HCT116 (cell line): ENCODE measurements around the gene UQCRC1. TPM values are rescaled to one million over a fixed set of nuclear protein-coding genes. Genes with fewer than 3 reads are reported as not detected.

Experiments
- ATAC-seq: fragments of 200-7000 bp; cut with Tn5 transposase; 2 replicates; pipeline ENCODE4 v1.9.1; 2020; ENCODE audit warnings: mild to moderate bottlenecking, moderate library complexity
- BruUV-seq: library from RNA; stranded (reverse); fragments of 400-500 nt; replicated peaks from 2 replicates; lab custom pipeline; 2021; lab: Mats Ljungman, UMichigan
- CTCF ChIA-PET: fragments of 300-600 bp; sonication (Branson Sonifier 250); formaldehyde crosslinking; loops from one replicate; lab custom pipeline; 2021; ENCODE audit warnings: antibody characterized with exemption; lab: Charles Lee
- POLR2A ChIA-PET: fragments of 300-600, 350-600 bp; sonication (Branson Sonifier 250); formaldehyde crosslinking; loops from one replicate; lab custom pipeline; 2021; ENCODE audit warnings: antibody characterized with exemption; lab: Charles Lee
- RAD21 ChIA-PET, 2 experiments: fragments of 300-600 bp; sonication (Branson Sonifier 250); formaldehyde crosslinking; loops; one replicate each; lab custom pipeline; 2023; ENCODE audit warnings: low total read pairs in 2 of 2; ENCODE audit not compliant: uncharacterized antibody in 2 of 2, unreplicated experiment in 2 of 2, low non-redundant PET in 1 of 2; lab: Charles Lee
- DNase-seq: peaks from one replicate; pipeline ENCODE4 v3.0.0-alpha.2; 2010; ENCODE audit warnings: low read depth, low spot score
- H2AFZ ChIP-seq: fragments of 200-600 bp; shearing (Covaris generic), sonication (generic); 2 replicates; pipeline ENCODE4 v1.6.1; 2017; ENCODE audit warnings: low read depth, mixed run types, mixed read lengths, antibody characterized with exemption, low read length; ENCODE audit not compliant: poor library complexity, severe bottlenecking
- H3K27ac ChIP-seq: 2 replicates; pipeline ENCODE4 v1.5.1; 2012; ENCODE audit warnings: low read depth, low read length
- H3K27me3 ChIP-seq: fragments of 200-600 bp; sonication (generic); 2 replicates; pipeline ENCODE4 v1.6.1; 2016; ENCODE audit warnings: mixed run types, low read length, mixed read lengths; ENCODE audit not compliant: insufficient read depth
- H3K36me3 ChIP-seq, 2 experiments: fragments of 200-500 bp in 1 of 2; fragments of 200-600 bp in 1 of 2; sonication (Bioruptor generic) in 1 of 2; sonication (generic) in 1 of 2; 2 replicates each; pipeline versions ENCODE4 v1.5.1 to v1.6.1; 2014 to 2016; ENCODE audit warnings: low read length in 2 of 2, inconsistent platforms in 1 of 2, mixed read lengths in 1 of 2, mixed run types in 1 of 2; ENCODE audit not compliant: insufficient read depth in 2 of 2, control insufficient read depth in 1 of 2
- H3K4me1 ChIP-seq, 2 experiments: fragments of 200-600 bp in 1 of 2; sonication (generic) in 1 of 2; 2 replicates each; pipeline versions ENCODE4 v1.5.1 to v1.6.1; 2012 to 2017; ENCODE audit warnings: low read length in 2 of 2, inconsistent platforms in 1 of 2, mild to moderate bottlenecking in 1 of 2, mixed read lengths in 1 of 2, mixed run types in 1 of 2, moderate library complexity in 1 of 2; ENCODE audit not compliant: insufficient read depth in 2 of 2, control insufficient read depth in 1 of 2
- H3K4me2 ChIP-seq: fragments of 200-600 bp; sonication (generic); 2 replicates; pipeline ENCODE4 v1.6.1; 2017; ENCODE audit warnings: mixed run types, low read length, mixed read lengths
- H3K4me3 ChIP-seq, 2 experiments: fragments of 200-600 bp in 1 of 2; sonication (generic) in 1 of 2; replicated peaks in 1 of 2; 2 replicates each; pipeline ENCODE4 v1.5.1; 2011 to 2016; ENCODE audit warnings: low read length in 2 of 2, control low read depth in 1 of 2, low read depth in 1 of 2, mild to moderate bottlenecking in 1 of 2, mixed read lengths in 1 of 2, mixed run types in 1 of 2
- H3K79me2 ChIP-seq: fragments of 200-600 bp; sonication (generic); 2 replicates; pipeline ENCODE4 v1.6.1; 2017; ENCODE audit warnings: mild to moderate bottlenecking, mixed run types, low read length, moderate library complexity, mixed read lengths; ENCODE audit not compliant: insufficient read depth
- H3K9ac ChIP-seq: fragments of 200-600 bp; sonication (generic); 2 replicates; pipeline ENCODE4 v1.6.1; 2016; ENCODE audit warnings: low read length, mixed read lengths
- H3K9me2 ChIP-seq: fragments of 200-600 bp; sonication (generic), shearing (Covaris generic); 2 replicates; pipeline ENCODE4 v1.6.1; 2017; ENCODE audit warnings: mixed run types, mild to moderate bottlenecking, moderate library complexity; ENCODE audit not compliant: insufficient read depth
- H3K9me3 ChIP-seq, 2 experiments: fragments of 200-500 bp in 1 of 2; fragments of 200-600 bp in 1 of 2; sonication (Bioruptor generic) in 1 of 2; sonication (generic) in 1 of 2; 2 replicates each; pipeline ENCODE4 v1.6.1; 2014 to 2017; ENCODE audit warnings: low read length in 2 of 2, mixed read lengths in 2 of 2, inconsistent platforms in 1 of 2, low read depth in 1 of 2, mild to moderate bottlenecking in 1 of 2, mixed run types in 1 of 2, moderate library complexity in 1 of 2; ENCODE audit not compliant: control insufficient read depth in 1 of 2, insufficient read depth in 1 of 2
- H4K20me1 ChIP-seq: fragments of 200-600 bp; sonication (generic), shearing (Covaris generic); 2 replicates; pipeline ENCODE4 v1.6.1; 2017; ENCODE audit warnings: mixed run types, mild to moderate bottlenecking, moderate library complexity; ENCODE audit not compliant: insufficient read depth
- EGR1 ChIP-seq: IDR thresholded peaks from 2 replicates; pipeline ENCODE4 v1.6.1; 2012; ENCODE audit warnings: low read depth
- EZH2 ChIP-seq: fragments of 200-600 bp; sonication (generic); IDR thresholded peaks from 2 replicates; pipeline ENCODE4 v1.6.1; 2017; ENCODE audit warnings: antibody characterized with exemption, mixed run types
- EZH2phosphoT487 ChIP-seq: fragments of 200-600 bp; IDR thresholded peaks from 2 replicates; pipeline ENCODE4 v1.6.1; 2018; ENCODE audit warnings: antibody characterized with exemption, borderline replicate concordance
- JUND ChIP-seq: IDR thresholded peaks from 2 replicates; pipeline ENCODE4 v1.6.1; 2012
- POLR2A ChIP-seq: IDR thresholded peaks from 2 replicates; pipeline ENCODE4 v1.7.0; 2011; ENCODE audit warnings: borderline replicate concordance; ENCODE audit not compliant: insufficient read depth, insufficient read length; ENCODE audit errors: extremely low read depth
- POLR2AphosphoS5 ChIP-seq: IDR thresholded peaks from 2 replicates; pipeline ENCODE4 v1.6.1; 2011; ENCODE audit warnings: mild to moderate bottlenecking, low read depth, low read length, moderate library complexity
- SP1 ChIP-seq: IDR thresholded peaks from 2 replicates; pipeline ENCODE4 v1.6.1; 2012; ENCODE audit warnings: low read depth
- SRF ChIP-seq: IDR thresholded peaks from 2 replicates; pipeline ENCODE4 v1.6.1; 2012; ENCODE audit warnings: low read depth
- ZFX ChIP-seq: fragments of 450-650 bp; IDR thresholded peaks from 2 replicates; pipeline ENCODE4 v1.6.1; 2017
- ZNF274 ChIP-seq: fragments of 200-500 bp; sonication (Bioruptor generic); IDR thresholded peaks from 2 replicates; pipeline ENCODE4 v1.6.1; 2014; ENCODE audit warnings: mild to moderate bottlenecking, low read depth, low read length, inconsistent platforms
- intact Hi-C: fragments of 100-400 bp; cut with micrococcal nuclease; formaldehyde crosslinking; loops from 2 replicates; pipeline ENCODE4 v1.10.0; 2022
- total RNA-seq: library from RNA; stranded (reverse); gene quantifications from one replicate; pipeline ENCODE4 v1.2.1, GENCODE V29; 2021; ENCODE audit not compliant: unreplicated experiment
- TF ChIP-seq, protein P1 (sequence below), 3 experiments: fragments of 200-600 bp in 1 of 3; sonication (generic) in 1 of 3; IDR thresholded peaks in 2 of 3; conservative IDR thresholded peaks in 1 of 3; 2 replicates each; pipeline ENCODE4 v1.5.1; 2012 to 2017; ENCODE audit warnings: low read depth in 2 of 3, low read length in 2 of 3, antibody characterized with exemption in 1 of 3, borderline replicate concordance in 1 of 3, control low read depth in 1 of 3, mild to moderate bottlenecking in 1 of 3, mixed read lengths in 1 of 3, mixed run types in 1 of 3, moderate library complexity in 1 of 3; ENCODE audit not compliant: insufficient read depth in 1 of 3
- TF ChIP-seq, protein P2 (sequence below): IDR thresholded peaks from 2 replicates; pipeline ENCODE4 v1.6.1; 2011; ENCODE audit warnings: mild to moderate bottlenecking, low read length, moderate library complexity; ENCODE audit not compliant: insufficient replicate concordance; ENCODE audit errors: extremely low read depth
- TF ChIP-seq, protein P3 (sequence below): IDR thresholded peaks from 2 replicates; pipeline ENCODE4 v1.6.1; 2012
- TF ChIP-seq, protein P4 (sequence below): IDR thresholded peaks from 2 replicates; pipeline ENCODE4 v1.6.1; 2012

The UQCRC1 gene
- total RNA-seq, 1 experiment from 2014 or later: 318 TPM

DNA sequence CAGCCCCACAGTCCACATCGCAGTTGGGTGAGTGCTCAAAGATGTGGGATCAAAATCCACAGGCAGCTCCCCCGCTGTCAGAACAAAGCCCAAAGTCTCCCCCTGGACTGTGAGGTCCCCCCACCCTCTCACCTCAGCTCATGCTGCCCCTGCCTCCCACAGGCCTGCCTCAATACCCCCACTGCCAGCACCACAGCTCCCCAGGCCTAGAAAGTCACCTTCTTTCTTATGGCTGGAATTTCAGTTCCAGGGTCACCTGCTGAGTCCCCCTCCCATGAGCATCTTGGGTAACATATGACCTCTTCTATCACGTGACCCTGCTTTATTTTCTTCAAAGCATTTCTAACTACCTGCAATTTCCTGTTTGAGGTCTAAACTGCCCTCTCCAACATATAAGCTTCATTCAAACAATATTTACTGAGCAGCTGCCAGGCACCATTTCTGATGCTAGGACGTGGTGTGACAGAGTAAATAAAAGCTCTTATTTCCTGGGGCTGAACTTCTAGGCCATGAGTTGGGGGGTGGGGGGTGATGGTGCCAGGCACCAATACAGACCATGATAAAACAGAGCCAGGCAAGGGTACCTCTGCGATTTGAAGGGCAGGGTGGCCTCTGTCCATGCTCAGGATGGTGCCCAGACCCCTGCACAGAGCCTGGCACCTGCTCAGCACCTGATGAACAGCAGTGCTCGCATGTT, 14.6 kb upstream of the UQCRC1 start (continued):
- TF ChIP-seq, protein P1, sequence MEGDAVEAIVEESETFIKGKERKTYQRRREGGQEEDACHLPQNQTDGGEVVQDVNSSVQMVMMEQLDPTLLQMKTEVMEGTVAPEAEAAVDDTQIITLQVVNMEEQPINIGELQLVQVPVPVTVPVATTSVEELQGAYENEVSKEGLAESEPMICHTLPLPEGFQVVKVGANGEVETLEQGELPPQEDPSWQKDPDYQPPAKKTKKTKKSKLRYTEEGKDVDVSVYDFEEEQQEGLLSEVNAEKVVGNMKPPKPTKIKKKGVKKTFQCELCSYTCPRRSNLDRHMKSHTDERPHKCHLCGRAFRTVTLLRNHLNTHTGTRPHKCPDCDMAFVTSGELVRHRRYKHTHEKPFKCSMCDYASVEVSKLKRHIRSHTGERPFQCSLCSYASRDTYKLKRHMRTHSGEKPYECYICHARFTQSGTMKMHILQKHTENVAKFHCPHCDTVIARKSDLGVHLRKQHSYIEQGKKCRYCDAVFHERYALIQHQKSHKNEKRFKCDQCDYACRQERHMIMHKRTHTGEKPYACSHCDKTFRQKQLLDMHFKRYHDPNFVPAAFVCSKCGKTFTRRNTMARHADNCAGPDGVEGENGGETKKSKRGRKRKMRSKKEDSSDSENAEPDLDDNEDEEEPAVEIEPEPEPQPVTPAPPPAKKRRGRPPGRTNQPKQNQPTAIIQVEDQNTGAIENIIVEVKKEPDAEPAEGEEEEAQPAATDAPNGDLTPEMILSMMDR (IDR thresholded peaks at IDR 0.05 in 2 of 3, conservative IDR thresholded peaks at IDR 0.05 in 1 of 3; ENCODE audit: borderline replicate concordance in 1 of 3, insufficient read depth in 1 of 3, low read depth in 2 of 3, low read length in 2 of 3): no peak
- TF ChIP-seq EZH2phosphoT487 (no peak), ZNF274 (no peak), POLR2AphosphoS5 (no peak), SP1 (no peak)
- TF ChIP-seq, protein P2, sequence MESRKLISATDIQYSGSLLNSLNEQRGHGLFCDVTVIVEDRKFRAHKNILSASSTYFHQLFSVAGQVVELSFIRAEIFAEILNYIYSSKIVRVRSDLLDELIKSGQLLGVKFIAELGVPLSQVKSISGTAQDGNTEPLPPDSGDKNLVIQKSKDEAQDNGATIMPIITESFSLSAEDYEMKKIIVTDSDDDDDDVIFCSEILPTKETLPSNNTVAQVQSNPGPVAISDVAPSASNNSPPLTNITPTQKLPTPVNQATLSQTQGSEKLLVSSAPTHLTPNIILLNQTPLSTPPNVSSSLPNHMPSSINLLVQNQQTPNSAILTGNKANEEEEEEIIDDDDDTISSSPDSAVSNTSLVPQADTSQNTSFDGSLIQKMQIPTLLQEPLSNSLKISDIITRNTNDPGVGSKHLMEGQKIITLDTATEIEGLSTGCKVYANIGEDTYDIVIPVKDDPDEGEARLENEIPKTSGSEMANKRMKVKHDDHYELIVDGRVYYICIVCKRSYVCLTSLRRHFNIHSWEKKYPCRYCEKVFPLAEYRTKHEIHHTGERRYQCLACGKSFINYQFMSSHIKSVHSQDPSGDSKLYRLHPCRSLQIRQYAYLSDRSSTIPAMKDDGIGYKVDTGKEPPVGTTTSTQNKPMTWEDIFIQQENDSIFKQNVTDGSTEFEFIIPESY: no peak
- TF ChIP-seq, protein P3, sequence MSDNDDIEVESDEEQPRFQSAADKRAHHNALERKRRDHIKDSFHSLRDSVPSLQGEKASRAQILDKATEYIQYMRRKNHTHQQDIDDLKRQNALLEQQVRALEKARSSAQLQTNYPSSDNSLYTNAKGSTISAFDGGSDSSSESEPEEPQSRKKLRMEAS: no peak

DNA sequence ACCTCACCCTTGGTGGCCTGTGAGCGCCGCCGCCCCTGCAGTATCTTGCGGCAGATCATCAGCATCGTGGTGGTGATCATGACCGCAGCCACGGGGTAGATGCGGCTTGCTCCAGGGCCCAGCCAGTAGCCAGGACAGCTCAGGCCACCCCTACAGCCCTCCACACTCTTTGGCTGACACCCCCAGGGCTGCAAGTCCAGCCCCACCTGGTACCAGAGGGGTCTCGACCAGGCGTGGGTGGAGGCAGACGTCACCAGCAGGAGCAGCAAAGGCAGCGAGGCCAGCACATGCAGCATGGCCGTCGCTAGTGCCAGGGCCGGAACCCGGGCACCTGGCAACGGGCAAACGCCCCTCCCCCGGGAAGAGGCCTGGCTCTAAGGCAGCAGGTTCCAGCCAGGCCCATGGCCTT, 12.0 kb upstream of the UQCRC1 start, which contains the start of gene TMEM89:
Gene TMEM89 (minus strand): TSS at position 309 of the 409 bp plus-strand sequence. CDS start 13 bp downstream, at position 296.
- RAD21 ChIA-PET: no interaction called here
- no TSS peak for BruUV-seq
- no peaks in the 10 kb centered on the region for H3K9me2 ChIP-seq
- no peak for DNase-seq
- no peak within 1 kb of the TSS for H3K4me2 ChIP-seq
- H2AFZ ChIP-seq: no peak within 1 kb of the TSS
- POLR2A ChIA-PET: no interaction called here
- H3K4me3 ChIP-seq: no peak within 1 kb of the TSS
- no peaks in the 10 kb centered on the region for H3K27me3 ChIP-seq
- H3K27ac ChIP-seq: no peak within 1 kb of the TSS
- H4K20me1 ChIP-seq: no peaks in the 10 kb centered on the region
- no peaks in the 10 kb centered on the region for H3K79me2 ChIP-seq
- no peak for ATAC-seq
- peaks cover 14 to 15% of the 10 kb centered on the region in 2 experiments; a peak in 2 of 4 replicates for H3K9me3 ChIP-seq
- no peaks in the 10 kb centered on the region for H3K4me1 ChIP-seq
- no peak within 1 kb of the TSS for H3K9ac ChIP-seq
- CTCF ChIA-PET: no interaction called here
- peaks cover 2 to 4% of the 10 kb centered on the region in 2 experiments; a peak in 2 of 4 replicates for H3K36me3 ChIP-seq
- intact Hi-C loops: no loop called here
- TF ChIP-seq, protein P2: no peak
- no peak for TF ChIP-seq JUND
- TF ChIP-seq, protein P1 (IDR thresholded peaks at IDR 0.05 in 2 of 3, conservative IDR thresholded peaks at IDR 0.05 in 1 of 3; ENCODE audit: borderline replicate concordance in 1 of 3, insufficient read depth in 1 of 3, low read depth in 2 of 3, low read length in 2 of 3): no peak
- TF ChIP-seq, protein P4, sequence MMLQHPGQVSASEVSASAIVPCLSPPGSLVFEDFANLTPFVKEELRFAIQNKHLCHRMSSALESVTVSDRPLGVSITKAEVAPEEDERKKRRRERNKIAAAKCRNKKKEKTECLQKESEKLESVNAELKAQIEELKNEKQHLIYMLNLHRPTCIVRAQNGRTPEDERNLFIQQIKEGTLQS: no peak
- no peak for TF ChIP-seq ZFX
- no peak for TF ChIP-seq POLR2A
- no peak for TF ChIP-seq SRF
- TF ChIP-seq EGR1: no peak
- TF ChIP-seq EZH2phosphoT487: no peak
- TF ChIP-seq EZH2: no peak
- no peak for TF ChIP-seq SP1
- TF ChIP-seq POLR2AphosphoS5: no peak
